Endothelial cell of umbilical vein (primary cell): ENCODE measurements around the gene ZNF407. TPM values are rescaled to one million over a fixed set of nuclear protein-coding genes. Genes with fewer than 3 reads are reported as not detected.

Source experiments
- BruUV-seq: library from RNA; stranded (reverse); fragments of 400-500 nt; replicated peaks from 2 replicates; lab custom pipeline; 2021; lab: Mats Ljungman, UMichigan
- CTCF ChIA-PET: fragments of 300-600, 350-600 bp; sonication (Branson Sonifier 250); formaldehyde crosslinking; loops from one replicate; lab custom pipeline; 2021; ENCODE audit warnings: antibody characterized with exemption, inconsistent platforms; lab: Charles Lee
- POLR2A ChIA-PET: fragments of 300-600, 350-600 bp; sonication (Branson Sonifier 250); formaldehyde crosslinking; loops from one replicate; lab custom pipeline; 2021; ENCODE audit warnings: antibody characterized with exemption, inconsistent platforms; lab: Charles Lee
- DNase-seq: peaks from one replicate; pipeline ENCODE4 v3.0.0-alpha.2; 2011; ENCODE audit warnings: low read depth, low spot score
- FAIRE-seq: peaks from 2 replicates; lab custom pipeline; 2011; peaks lifted over from hg19 to GRCh38; lab: Jason Lieb, UNC
- H2AFZ ChIP-seq: 2 replicates; pipeline ENCODE4 v1.6.0; 2012; ENCODE audit warnings: low read depth, low read length, control low read depth, inconsistent platforms
- H3K27ac ChIP-seq: 2 replicates; pipeline ENCODE4 v1.5.1; 2011; ENCODE audit warnings: low read depth, mild to moderate bottlenecking, control low read depth, low read length, moderate library complexity; ENCODE audit not compliant: insufficient read depth
- H3K27me3 ChIP-seq, 2 experiments: 2 replicates each; pipeline versions ENCODE4 v1.6.0 to v1.6.1; 2011; ENCODE audit warnings: low read length in 2 of 2, mixed read lengths in 1 of 2; ENCODE audit not compliant: control insufficient read depth in 2 of 2, insufficient read depth in 2 of 2
- H3K36me3 ChIP-seq, 2 experiments: 2 replicates in 1 of 2; 3 replicates in 1 of 2; pipeline ENCODE4 v1.5.1; 2011; ENCODE audit warnings: low read length in 2 of 2, mild to moderate bottlenecking in 1 of 2, moderate library complexity in 1 of 2; ENCODE audit not compliant: control insufficient read depth in 2 of 2, insufficient read depth in 2 of 2; ENCODE audit errors: extremely low read depth in 1 of 2
- H3K4me1 ChIP-seq: 3 replicates; pipeline ENCODE4 v1.5.1; 2011; ENCODE audit warnings: mild to moderate bottlenecking, low read length; ENCODE audit not compliant: control insufficient read depth, insufficient read depth; ENCODE audit errors: extremely low read depth
- H3K4me2 ChIP-seq: 2 replicates; pipeline ENCODE4 v1.6.1; 2011; ENCODE audit warnings: low read length, control low read depth, mixed read lengths; ENCODE audit not compliant: insufficient read depth
- H3K4me3 ChIP-seq, 3 experiments: fragments of 200-600 bp in 1 of 3; sonication (generic), shearing (Covaris generic) in 1 of 3; replicated peaks in 1 of 3; 2 replicates each; pipeline ENCODE4 v1.5.1; 2011 to 2016; ENCODE audit warnings: control low read depth in 3 of 3, low read length in 3 of 3, mild to moderate bottlenecking in 2 of 3, inconsistent platforms in 1 of 3, low read depth in 1 of 3, moderate library complexity in 1 of 3; ENCODE audit not compliant: insufficient read depth in 1 of 3
- H3K79me2 ChIP-seq: 2 replicates; pipeline ENCODE4 v1.6.0; 2012; ENCODE audit warnings: low read length, inconsistent platforms; ENCODE audit not compliant: control insufficient read depth, insufficient read depth
- H3K9ac ChIP-seq: replicated peaks from 2 replicates; pipeline ENCODE3; 2011; ENCODE audit warnings: low read length, control low read depth; ENCODE audit not compliant: insufficient read depth; ENCODE audit errors: extremely low read depth
- H3K9me1 ChIP-seq: replicated peaks from 3 replicates; pipeline ENCODE4 v1.6.0; 2011; ENCODE audit warnings: mild to moderate bottlenecking, low read length; ENCODE audit not compliant: control insufficient read depth, insufficient read depth; ENCODE audit errors: extremely low read depth
- H3K9me3 ChIP-seq: replicated peaks from 2 replicates; pipeline ENCODE4 v1.5.1; 2012; ENCODE audit warnings: low read length, inconsistent platforms; ENCODE audit not compliant: control insufficient read depth, insufficient read depth
- H4K20me1 ChIP-seq: replicated peaks from 2 replicates; pipeline ENCODE3; 2011; ENCODE audit warnings: mild to moderate bottlenecking, low read length; ENCODE audit not compliant: control insufficient read depth, insufficient read depth; ENCODE audit errors: extremely low read depth
- FOS ChIP-seq: IDR thresholded peaks from 2 replicates; pipeline ENCODE4 v1.6.1; 2011; ENCODE audit warnings: mild to moderate bottlenecking, low read length, moderate library complexity, borderline replicate concordance; ENCODE audit not compliant: insufficient read depth
- MYC ChIP-seq: IDR thresholded peaks from one replicate; pipeline ENCODE4 v1.6.1; 2011; ENCODE audit warnings: mild to moderate bottlenecking, low read depth, low read length
- POLR2AphosphoS5 ChIP-seq: IDR thresholded peaks from 2 replicates; pipeline ENCODE4 v1.6.1; 2012; ENCODE audit warnings: low read depth, mild to moderate bottlenecking, control low read depth, low read length, moderate library complexity; ENCODE audit not compliant: insufficient read depth
- dilution Hi-C: fragments of 300-500 bp; cut with MboI; formaldehyde crosslinking; loops from one replicate; pipeline ENCODE4 v1.15.0; 2019; ENCODE audit warnings: low sequenced_read_pairs; ENCODE audit not compliant: extremely low pct_ligation_motif_present
- intact Hi-C: fragments of 100-400 bp; cut with micrococcal nuclease; formaldehyde crosslinking; loops from one replicate; pipeline ENCODE4 v1.10.0; 2022
- polyA plus RNA-seq, 4 experiments: library from polyadenylated mRNA; depleted of rRNA in 3 of 4; stranded (reverse) in 3 of 4; unstranded in 1 of 4; fragments of >200 nt; gene quantifications; 2 replicates each; pipeline versions ENCODE4 v1.2.1 to v1.2.3, GENCODE V29; 2011 to 2012; ENCODE audit warnings: missing spikeins in 1 of 4
- total RNA-seq: library from RNA; stranded (reverse); gene quantifications from 2 replicates; pipeline ENCODE4 v1.2.3, GENCODE V29; 2021

ZNF407 gene
- total and polyA plus RNA-seq, 2 donors (not counting 3 experiments of a cell fraction or from before 2014, with no cell fraction given) = 3.8 to 20.1 TPM

- no peaks in the 10 kb centered on the region for H4K20me1 ChIP-seq
- intact Hi-C loops = no loop called here
- H3K27me3 ChIP-seq = no peaks in the 10 kb centered on the region
- H3K9ac ChIP-seq = no peak overlapping the region
- ChIA-PET POLR2A (no interaction called here), CTCF (no interaction called here)
- TF ChIP-seq FOS (no peak), MYC (no peak)
- H3K4me3 ChIP-seq = no peak overlapping the region
- H3K79me2 ChIP-seq = no peaks in the 10 kb centered on the region
- H3K9me3 ChIP-seq = no peaks in the 10 kb centered on the region
- H3K4me2 ChIP-seq = no peak overlapping the region
- H3K4me1 ChIP-seq = no peaks in the 10 kb centered on the region
- DNase-seq (no peak), FAIRE-seq (no peak)
- H3K9me1 ChIP-seq = no peaks in the 10 kb centered on the region
- dilution Hi-C loops = no loop called here
- peaks cover 0 to 1% of the 10 kb centered on the region in 2 experiments for H3K36me3 ChIP-seq
- BruUV-seq = no TSS peak
- H2AFZ ChIP-seq = no peak overlapping the region
- H3K27ac ChIP-seq = no peak overlapping the region
Observed at GRCh38 chr18:74662622-74663021, 65.0 kb downstream of the ZNF407 start.

GRCh38 chr18:74665346-74665745, 67.7 kb downstream of the ZNF407 start:
- no TSS peak for BruUV-seq
- Histone ChIP-seq H3K27me3 (no peaks in the 10 kb centered on the region), H3K79me2 (no peaks in the 10 kb centered on the region), H3K9me3 (no peaks in the 10 kb centered on the region), H3K4me2 (no peak overlapping the region), H3K9ac (no peak overlapping the region), H3K4me3 (no peak overlapping the region), H4K20me1 (no peaks in the 10 kb centered on the region), H3K36me3 (peaks cover 0 to 1% of the 10 kb centered on the region in 2 experiments), H3K27ac (no peak overlapping the region), H2AFZ (no peak overlapping the region), H3K9me1 (no peaks in the 10 kb centered on the region), H3K4me1 (no peaks in the 10 kb centered on the region)
- no peak for TF ChIP-seq MYC
- TF ChIP-seq POLR2AphosphoS5 = no peak
- dilution Hi-C loops (no loop called here), intact Hi-C loops (no loop called here)
- DNase-seq (no peak), FAIRE-seq (no peak)
- ChIA-PET POLR2A (no interaction called here), CTCF (no interaction called here)
